Neural crest cell (in vitro differentiated cells): ENCODE measurements around the gene MRPL41. TPM values are rescaled to one million over a fixed set of nuclear protein-coding genes. Genes with fewer than 3 reads are reported as not detected.
"Not testable (repeated sequence)": the region's sequence is repeated elsewhere in the genome, so short reads cannot be mapped to it uniquely, and the experiment has no call there.

ENCODE experiments used
- DNase-seq: peaks from one replicate; pipeline ENCODE4 v3.0.0; 2021; ENCODE audit warnings: low read depth, mixed read lengths, low spot score
- H3K27ac Mint-ChIP-seq: one replicate; pipeline ENCODE4 v1.8.0; 2021; ENCODE audit warnings: mild to moderate bottlenecking, mixed read lengths; ENCODE audit not compliant: unreplicated experiment
- H3K27me3 Mint-ChIP-seq: 2 replicates; pipeline ENCODE4 v1.8.0; 2021; ENCODE audit warnings: low read depth, mild to moderate bottlenecking, mixed read lengths
- H3K36me3 Mint-ChIP-seq: 2 replicates; pipeline ENCODE4 v1.8.0; 2021; ENCODE audit warnings: low read depth, mild to moderate bottlenecking, mixed read lengths
- H3K4me1 Mint-ChIP-seq: 2 replicates; pipeline ENCODE4 v1.8.0; 2021; ENCODE audit warnings: mixed read lengths
- H3K4me3 Mint-ChIP-seq: one replicate; pipeline ENCODE4 v1.8.0; 2021; ENCODE audit warnings: mild to moderate bottlenecking, mixed read lengths
- H3K9me3 Mint-ChIP-seq: 2 replicates; pipeline ENCODE4 v1.8.0; 2021; ENCODE audit warnings: mixed read lengths
- CTCF ChIP-seq: fragments of 200-600 bp; sonication (generic); conservative IDR thresholded peaks from 2 replicates; pipeline ENCODE4 v1.5.0; 2021; ENCODE audit warnings: antibody characterized with exemption, mild to moderate bottlenecking
- total RNA-seq: library from RNA; stranded (reverse); gene quantifications from 2 replicates; pipeline ENCODE4 v1.2.1, GENCODE V29; 2021

The MRPL41 gene
- total RNA-seq, 1 donor from 2014 or later, result 40.9 TPM

- H3K27ac Mint-ChIP-seq, result no peak overlapping the region
- no peak for TF ChIP-seq CTCF
- no peak overlapping the region for H3K4me3 Mint-ChIP-seq
- peaks cover 3% of the 10 kb centered on the region for H3K27me3 Mint-ChIP-seq
- H3K9me3 Mint-ChIP-seq, result no peaks in the 10 kb centered on the region
- peaks cover 7% of the 10 kb centered on the region for H3K36me3 Mint-ChIP-seq
- no peak for DNase-seq
- peaks cover 16% of the 10 kb centered on the region for H3K4me1 Mint-ChIP-seq
These were observed 6.6 kb upstream of the MRPL41 start for GRCh38 chr9:137545123-137545522.

- Mint-ChIP-seq H3K9me3 (no peaks in the 10 kb centered on the region), H3K27me3 (peaks cover 4% of the 10 kb centered on the region), H3K4me3 (peak overlapping the region; percentile 70), H3K4me1 (peaks cover 16% of the 10 kb centered on the region), H3K36me3 (peaks cover 7% of the 10 kb centered on the region), H3K27ac (no peak overlapping the region)
- no peak for TF ChIP-seq CTCF
- DNase-seq, result no peak
These were observed 3.8 kb upstream of the MRPL41 start for GRCh38 chr9:137547687-137548543.

- no peak for TF ChIP-seq CTCF
- Mint-ChIP-seq H3K36me3 (peaks cover 11% of the 10 kb centered on the region), H3K4me1 (peaks cover 14% of the 10 kb centered on the region), H3K27ac (peak within 1 kb of the TSS; percentile 71), H3K27me3 (peaks cover 4% of the 10 kb centered on the region), H3K9me3 (no peaks in the 10 kb centered on the region), H3K4me3 (peak within 1 kb of the TSS; percentile 90)
- DNase-seq, result peak; percentile 51
These were observed 1.5 kb upstream of the MRPL41 start, which contains the start of gene PNPLA7 for GRCh38 chr9:137550231-137550621. TSS of gene PNPLA7 (minus strand) at chr9:137550402. CDS start at chr9:137550197, 205 bp downstream.

GRCh38 chr9:137550958-137551263 is 768 bp upstream of the MRPL41 start:
- H3K9me3 Mint-ChIP-seq, DNase-seq, H3K27ac Mint-ChIP-seq, H3K27me3 Mint-ChIP-seq, H3K4me3 Mint-ChIP-seq: not testable (repeated sequence)
- peaks cover 13% of the 10 kb centered on the region for H3K36me3 Mint-ChIP-seq
- H3K4me1 Mint-ChIP-seq, result peaks cover 14% of the 10 kb centered on the region

GRCh38 chr9:137552022-137552768 is 516 bp downstream of the MRPL41 start:
- peaks cover 6% of the 10 kb centered on the region for H3K36me3 Mint-ChIP-seq
- no peaks in the 10 kb centered on the region for H3K9me3 Mint-ChIP-seq
- peaks cover 14% of the 10 kb centered on the region for H3K4me1 Mint-ChIP-seq
- peaks cover 4% of the 10 kb centered on the region for H3K27me3 Mint-ChIP-seq
- peak overlapping the region; percentile 91 for H3K4me3 Mint-ChIP-seq
- H3K27ac Mint-ChIP-seq, result peak overlapping the region; percentile 27
- DNase-seq, result peak; percentile 23
- no peak for TF ChIP-seq CTCF

GRCh38 chr9:137553654-137554053 is 2.0 kb downstream of the MRPL41 start:
- H3K27ac Mint-ChIP-seq, DNase-seq, H3K36me3 Mint-ChIP-seq, H3K27me3 Mint-ChIP-seq, H3K9me3 Mint-ChIP-seq: not testable (repeated sequence)
- H3K4me1 Mint-ChIP-seq, result peaks cover 14% of the 10 kb centered on the region
- H3K4me3 Mint-ChIP-seq, result peak overlapping the region; percentile 52
